Stimulated activated CD8-positive, alpha-beta memory T cell treated with anti-CD3 and anti-CD28 coated beads, Interleukin-4, amount 100 ng/mL, for 48 hours (primary cell): ENCODE results near the gene MTA2.

Experiments
- DNase-seq: peaks from one replicate; pipeline ENCODE4 v3.0.0-alpha.2; 2020

The MTA2 gene

GRCh38 chr11:62612366-62613290 lies 11.0 kb upstream of the MTA2 start, which contains the start of the genes EML3 and ROM1:
Gene EML3 (minus strand): TSS chr11:62612775. CDS start chr11:62612457, 318 bp downstream.
Gene ROM1 (plus strand): TSS chr11:62613257. CDS start chr11:62613282, 25 bp downstream.
- peak; percentile 91 for DNase-seq

- peak; percentile 69 for DNase-seq
Observed at GRCh38 chr11:62611705-62612365, 10.2 kb upstream of the MTA2 start.

DNA sequence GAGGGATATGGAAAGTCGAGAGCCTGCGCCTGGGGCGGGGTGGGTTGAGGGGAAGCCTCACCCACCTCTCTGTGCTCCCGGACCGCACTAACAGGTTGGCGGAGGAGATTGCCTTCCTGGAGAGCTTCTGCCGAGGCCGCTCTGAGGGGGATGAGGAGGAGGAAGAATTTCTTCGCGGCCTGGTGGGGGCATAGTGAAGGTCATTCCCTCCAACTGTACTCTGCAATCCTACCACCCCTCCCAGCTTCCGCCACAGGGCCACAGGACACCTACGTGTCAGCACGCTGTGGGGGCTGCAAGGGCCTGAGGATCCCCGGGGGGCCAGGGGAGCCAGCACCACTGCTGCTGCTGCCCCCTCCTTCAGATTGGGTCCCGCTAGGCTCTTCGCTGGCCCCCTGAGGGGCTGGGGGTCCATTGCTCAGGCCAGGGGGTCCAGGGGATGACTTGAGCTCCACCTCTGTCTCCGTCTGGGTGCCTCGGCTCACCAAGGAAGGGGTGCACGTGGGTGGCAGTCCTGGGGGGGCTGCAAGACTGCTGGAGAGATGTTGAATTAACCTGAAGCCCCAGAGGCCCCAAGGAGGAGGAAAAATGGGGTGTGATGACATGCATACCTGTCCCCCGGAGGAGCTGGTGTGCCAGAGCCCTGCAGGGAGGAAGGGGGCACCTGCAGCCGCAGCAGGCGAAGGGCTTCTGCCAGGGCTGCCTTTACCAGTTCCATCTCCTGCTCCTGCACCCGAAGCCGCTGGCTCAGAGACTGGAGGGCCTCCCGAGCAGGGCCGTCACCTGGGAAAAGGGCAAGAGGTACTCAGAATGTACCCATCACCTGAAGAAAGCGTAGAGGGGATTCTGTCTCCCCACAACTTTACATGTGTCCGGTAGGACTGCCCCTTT lies 9.4 kb upstream of the MTA2 start:
- DNase-seq: no peak

GRCh38 chr11:62610403-62610802 lies 8.7 kb upstream of the MTA2 start:
- DNase-seq: no peak

DNA sequence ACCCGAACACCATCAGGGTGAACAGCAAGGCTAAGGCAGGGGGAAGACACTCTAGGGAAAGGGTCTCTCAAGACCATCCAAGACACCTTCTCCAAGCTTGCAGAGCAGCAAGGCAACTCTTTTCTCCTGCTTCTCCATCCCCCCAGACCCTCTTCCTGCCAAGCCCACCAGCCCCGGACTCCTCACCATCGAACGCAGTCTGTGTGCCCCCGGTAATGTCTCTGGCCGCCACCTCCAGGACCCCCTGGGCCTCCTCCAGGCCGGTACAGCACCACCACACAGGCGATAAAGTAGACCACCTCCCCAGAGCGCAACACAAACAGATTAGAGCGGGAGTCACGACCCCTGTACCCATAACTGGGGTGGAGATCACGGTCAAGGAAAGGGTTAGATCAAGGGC lies 7.1 kb upstream of the MTA2 start:
- no peak for DNase-seq

DNA sequence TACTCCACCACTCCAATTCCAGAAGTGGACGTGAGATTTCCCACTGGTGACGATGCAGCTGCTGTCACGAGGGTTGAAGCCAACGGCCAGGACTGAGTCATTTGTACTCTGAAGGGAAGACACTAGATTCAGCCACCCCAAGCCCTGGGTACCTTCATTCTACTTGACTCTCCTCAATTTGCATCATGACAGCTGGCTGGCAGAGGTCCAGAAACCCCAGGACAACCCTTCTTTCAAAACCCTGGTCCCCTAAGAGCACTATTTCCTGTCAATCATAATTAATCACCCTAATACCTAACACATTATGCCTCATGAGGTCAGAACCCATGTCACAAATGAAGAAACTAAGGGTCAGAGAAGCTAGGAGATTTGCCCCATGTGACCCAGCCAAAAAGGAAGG lies 6.0 kb upstream of the MTA2 start:
- DNase-seq: no peak

DNA sequence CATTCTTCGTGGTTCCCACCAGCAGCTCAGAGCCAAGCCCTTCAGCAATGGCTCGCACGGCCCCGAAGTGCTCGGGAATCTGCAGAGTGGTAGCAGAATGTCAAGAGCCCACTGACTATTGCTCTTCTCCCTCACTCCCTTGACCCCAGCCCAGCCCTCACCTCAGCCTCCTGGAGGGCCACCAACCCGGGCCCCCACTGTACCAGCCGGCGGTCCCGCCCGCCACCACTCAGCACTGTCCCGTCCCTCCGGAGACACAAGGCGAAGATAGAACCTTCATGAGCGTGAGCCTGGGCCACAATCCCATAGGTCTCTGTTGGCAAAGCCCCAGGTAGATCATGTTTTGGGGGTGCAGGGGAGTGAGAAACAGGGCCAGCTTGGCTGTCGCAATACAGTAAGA lies 4.2 kb upstream of the MTA2 start:
- no peak for DNase-seq

- DNase-seq: no peak
Observed at GRCh38 chr11:62605467-62605866, 3.8 kb upstream of the MTA2 start.

DNA sequence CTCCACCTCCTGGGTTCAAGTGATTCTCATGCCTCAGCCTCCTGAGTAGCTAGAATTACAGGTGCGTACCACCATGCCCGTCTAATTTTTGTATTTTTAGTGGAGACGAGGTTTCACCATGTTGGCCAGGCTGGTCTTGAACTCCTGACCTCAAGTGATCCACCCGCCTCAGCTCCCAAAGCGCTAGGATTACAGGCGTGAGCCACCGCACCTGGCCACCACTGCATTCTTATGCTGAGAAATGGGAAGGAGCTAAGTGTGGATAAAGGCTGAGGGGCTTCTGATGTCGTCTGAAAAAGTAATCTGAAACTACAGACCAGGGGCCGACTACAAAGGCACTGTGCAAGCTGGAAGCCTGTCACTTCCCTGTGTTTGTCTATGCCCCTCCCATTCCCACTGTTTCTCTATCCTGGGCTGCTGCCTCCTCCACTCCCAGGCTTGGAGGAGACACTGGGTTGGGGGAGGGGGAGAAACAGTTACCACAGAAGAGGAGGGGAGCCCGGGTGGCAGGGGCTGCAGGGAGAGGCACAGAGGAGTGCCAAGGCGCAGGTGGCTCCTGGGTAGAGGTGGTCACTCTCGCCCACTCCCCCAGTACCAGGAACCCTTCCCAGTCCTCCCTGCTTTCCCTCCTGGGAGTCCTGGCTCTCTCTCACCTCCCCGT lies 2.9 kb upstream of the MTA2 start:
- DNase-seq: no peak

- DNase-seq: no peak
Observed at GRCh38 chr11:62603776-62604299, 2.2 kb upstream of the MTA2 start.

DNA sequence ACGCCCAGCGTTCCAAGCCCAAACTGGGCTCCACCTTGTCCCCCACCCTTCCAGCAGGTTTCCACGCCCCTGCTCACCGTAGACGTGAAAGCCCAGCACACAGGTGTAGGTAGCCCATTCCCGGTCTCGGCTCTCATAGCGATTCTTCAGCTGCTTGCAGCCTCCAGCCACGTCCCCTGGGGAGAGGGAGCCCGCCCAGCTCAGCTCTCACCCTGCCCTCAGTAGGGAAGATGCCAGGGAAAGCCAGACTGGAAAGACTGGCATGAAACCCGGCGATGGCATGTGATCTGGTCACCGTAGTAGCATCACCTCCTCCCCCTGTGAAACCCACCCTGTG lies 1.4 kb upstream of the MTA2 start:
- DNase-seq: no peak

GRCh38 chr11:62602141-62603071 lies 741 bp upstream of the MTA2 start:
- no peak for DNase-seq

- no peak for DNase-seq
Observed at GRCh38 chr11:62601122-62601371, 618 bp downstream of the MTA2 start.

DNA sequence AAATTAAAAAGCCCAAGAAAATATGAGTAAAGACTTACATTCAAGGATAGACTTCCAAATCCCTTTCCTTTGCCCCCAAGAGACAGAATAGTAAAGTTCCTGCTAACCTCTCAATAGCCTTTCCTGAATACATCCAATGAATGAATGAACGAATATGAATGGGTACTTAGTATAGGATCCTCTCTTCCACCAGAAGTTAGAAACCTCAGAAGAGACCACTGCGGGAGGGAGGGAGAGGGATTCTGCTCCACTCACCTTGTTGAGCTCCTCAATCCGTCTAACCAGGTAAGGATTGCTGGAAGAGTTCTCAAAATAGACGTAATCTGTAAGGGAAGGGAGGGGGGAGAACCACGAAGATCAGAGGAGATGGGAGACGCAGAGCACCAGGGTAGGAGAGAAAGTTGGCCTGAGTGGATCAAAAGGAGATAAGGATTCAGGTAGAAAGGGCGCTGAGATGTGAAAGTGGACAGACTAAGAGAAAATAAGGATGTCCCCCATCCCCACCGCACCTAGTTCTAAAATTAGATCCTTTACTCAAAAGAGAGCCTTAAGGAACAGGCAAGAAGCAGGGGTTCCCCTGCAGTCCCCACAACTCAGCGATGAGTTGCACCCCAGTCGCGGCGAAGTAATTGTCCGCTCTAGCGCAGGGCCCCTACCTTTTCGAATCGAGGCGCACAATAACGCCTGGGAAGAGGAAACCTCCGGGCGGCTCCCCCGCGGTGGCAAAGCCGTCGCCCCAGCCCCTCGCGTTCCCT lies 1.1 kb downstream of the MTA2 start:
- peak; percentile 52 for DNase-seq

- DNase-seq: no peak
Observed at GRCh38 chr11:62599901-62600300, 1.8 kb downstream of the MTA2 start.

- peak; percentile 96 for DNase-seq
Observed at GRCh38 chr11:62599069-62599696, 2.5 kb downstream of the MTA2 start.

DNA sequence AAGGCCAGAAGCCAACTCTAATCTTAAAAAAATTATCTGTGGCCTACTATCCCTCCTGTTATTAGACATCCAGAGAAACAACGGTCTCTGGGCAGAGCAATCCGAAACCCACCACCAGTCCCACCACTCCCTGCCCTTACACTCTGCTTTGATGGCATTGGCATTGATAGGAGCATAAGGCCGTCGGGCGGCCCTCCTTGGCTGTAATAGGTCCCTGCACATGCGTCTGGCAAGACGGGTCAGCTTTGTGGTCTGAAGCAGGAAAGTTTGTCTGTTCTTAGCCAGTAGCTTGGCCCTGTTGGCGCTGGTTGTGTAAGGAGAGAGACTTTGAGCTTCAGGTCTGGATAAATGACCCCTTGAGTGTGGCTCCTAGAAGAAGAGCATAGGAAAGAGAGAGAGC lies 6.5 kb downstream of the MTA2 start:
- DNase-seq: no peak

DNA sequence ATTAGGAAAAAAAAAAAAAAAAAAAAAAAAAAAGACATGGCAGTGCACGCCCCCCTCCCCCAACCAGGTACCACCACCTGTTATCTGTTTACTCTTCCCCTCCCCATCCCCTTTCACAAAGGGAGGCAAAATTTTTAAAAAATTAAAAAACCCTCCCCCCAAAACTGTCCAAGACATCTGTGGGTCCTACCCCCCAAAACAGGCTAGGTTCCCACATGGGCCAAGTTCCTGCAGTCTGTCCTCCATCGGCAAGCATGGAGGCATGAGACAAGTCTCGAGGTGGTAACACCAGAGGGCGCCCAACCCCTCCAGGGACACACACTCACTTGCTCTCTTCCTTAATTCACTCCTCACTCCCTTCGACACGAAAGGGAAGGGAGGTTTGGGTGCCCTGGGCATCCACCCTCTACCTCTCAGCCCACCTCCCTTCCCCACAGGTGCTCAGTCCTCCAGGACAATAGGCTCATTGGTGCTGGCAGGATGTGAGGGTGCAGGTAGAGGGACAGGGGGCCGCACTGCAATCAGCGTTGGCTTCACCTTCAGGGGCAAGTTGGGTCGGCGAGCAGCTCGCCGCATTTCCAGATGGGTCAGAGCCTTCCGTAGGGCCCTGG lies 8.1 kb downstream of the MTA2 start:
- DNase-seq: peak; percentile 86

DNA sequence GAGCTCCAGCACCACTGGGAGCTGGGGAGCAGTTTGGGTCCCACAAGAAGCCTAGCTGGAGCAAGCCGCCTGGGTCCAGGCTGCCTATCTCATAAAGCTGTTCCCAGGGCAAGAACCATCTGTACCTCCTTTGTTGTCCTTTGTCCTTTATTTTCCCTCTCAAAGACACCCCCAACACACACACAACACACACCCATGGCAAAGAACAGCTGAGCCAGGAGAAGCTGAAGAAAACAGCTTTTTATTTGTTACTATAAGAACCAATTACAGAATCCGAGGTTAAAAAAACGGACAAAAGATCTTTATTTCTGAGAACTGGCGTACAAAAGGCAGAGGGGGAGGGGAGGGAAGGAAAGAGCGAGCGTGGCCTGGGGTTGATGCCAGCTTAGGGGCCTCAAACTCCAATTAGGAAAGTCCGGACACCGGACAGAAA lies 8.7 kb downstream of the MTA2 start:
- DNase-seq: no peak
